Endothelial cell (in vitro differentiated cells): ENCODE results near the gene SFXN3. TPM values are rescaled to one million over a fixed set of nuclear protein-coding genes. Genes with fewer than 3 reads are reported as not detected.

Experiments used
- DNase-seq: peaks from one replicate; pipeline ENCODE4 v3.0.0; 2021; ENCODE audit warnings: low spot score
- H3K27ac Mint-ChIP-seq: one replicate; pipeline ENCODE4 v1.8.0; 2021; ENCODE audit warnings: mixed read lengths, inconsistent platforms; ENCODE audit not compliant: unreplicated experiment
- H3K27me3 Mint-ChIP-seq: one replicate; pipeline ENCODE4 v1.8.0; 2021; ENCODE audit warnings: mild to moderate bottlenecking, moderate library complexity, mixed read lengths, inconsistent platforms; ENCODE audit not compliant: unreplicated experiment
- H3K36me3 Mint-ChIP-seq: one replicate; pipeline ENCODE4 v1.8.0; 2021; ENCODE audit warnings: mild to moderate bottlenecking, low read depth, mixed read lengths, inconsistent platforms; ENCODE audit not compliant: unreplicated experiment
- H3K4me1 Mint-ChIP-seq: one replicate; pipeline ENCODE4 v1.8.0; 2021; ENCODE audit warnings: mild to moderate bottlenecking, mixed read lengths, inconsistent platforms; ENCODE audit not compliant: unreplicated experiment
- H3K4me3 Mint-ChIP-seq: one replicate; pipeline ENCODE4 v1.8.0; 2021; ENCODE audit warnings: mild to moderate bottlenecking, mixed read lengths, inconsistent platforms; ENCODE audit not compliant: unreplicated experiment
- H3K9me3 Mint-ChIP-seq: one replicate; pipeline ENCODE4 v1.8.0; 2021; ENCODE audit warnings: mixed read lengths, inconsistent platforms; ENCODE audit not compliant: unreplicated experiment
- CTCF ChIP-seq: fragments of 200-600 bp; sonication (generic); IDR thresholded peaks from one replicate; pipeline ENCODE4 v1.5.0; 2021; ENCODE audit warnings: antibody characterized with exemption; ENCODE audit not compliant: unreplicated experiment
- total RNA-seq: library from RNA; stranded (reverse); fragmentation: NEBNext Ultra II Directional; extraction: Animal tissue kit (Norgen Biotek cat#: 25700); gene quantifications from one replicate; pipeline ENCODE4 v1.2.1, GENCODE V29; 2021; ENCODE audit not compliant: unreplicated experiment

Gene SFXN3
- total RNA-seq, 1 donor from 2014 or later = 27.1 TPM

GRCh38 chr10:101012525-101013364, 18.3 kb upstream of the SFXN3 start:
- Mint-ChIP-seq H3K27ac (no peak overlapping the region), H3K36me3 (no peaks in the 10 kb centered on the region), H3K27me3 (peaks cover 15% of the 10 kb centered on the region), H3K9me3 (no peaks in the 10 kb centered on the region), H3K4me1 (peaks cover 13% of the 10 kb centered on the region), H3K4me3 (no peak overlapping the region)
- TF ChIP-seq CTCF = peak; percentile 84
- DNase-seq = peak; percentile 84

GRCh38 chr10:101013365-101013825, 17.6 kb upstream of the SFXN3 start:
- H3K36me3 Mint-ChIP-seq = no peaks in the 10 kb centered on the region
- H3K4me1 Mint-ChIP-seq = peaks cover 15% of the 10 kb centered on the region
- no peak overlapping the region for H3K27ac Mint-ChIP-seq
- no peaks in the 10 kb centered on the region for H3K9me3 Mint-ChIP-seq
- DNase-seq = no peak
- peaks cover 14% of the 10 kb centered on the region for H3K27me3 Mint-ChIP-seq
- no peak for TF ChIP-seq CTCF
- no peak overlapping the region for H3K4me3 Mint-ChIP-seq

- Mint-ChIP-seq H3K9me3 (no peaks in the 10 kb centered on the region), H3K27me3 (peaks cover 17% of the 10 kb centered on the region), H3K27ac (no peak overlapping the region), H3K4me1 (peaks cover 18% of the 10 kb centered on the region), H3K4me3 (no peak overlapping the region), H3K36me3 (no peaks in the 10 kb centered on the region)
- DNase-seq = peak; percentile 90
- TF ChIP-seq CTCF = peak; percentile 61
Observed at GRCh38 chr10:101014230-101014884, 16.7 kb upstream of the SFXN3 start.

- TF ChIP-seq CTCF = no peak
- H3K4me3 Mint-ChIP-seq = no peak overlapping the region
- DNase-seq = no peak
- H3K27me3 Mint-ChIP-seq = peaks cover 22% of the 10 kb centered on the region
- H3K9me3 Mint-ChIP-seq = no peaks in the 10 kb centered on the region
- H3K36me3 Mint-ChIP-seq = no peaks in the 10 kb centered on the region
- peaks cover 18% of the 10 kb centered on the region for H3K4me1 Mint-ChIP-seq
- no peak overlapping the region for H3K27ac Mint-ChIP-seq
Observed at GRCh38 chr10:101014966-101015581, 16.0 kb upstream of the SFXN3 start.
